GM21381 (cell line): ENCODE results near the gene SYCN.
A peak's percentile ranks its signal among the peaks of the same experiment; 100 is the strongest.
"Not testable (repeated sequence)": the region's sequence is repeated elsewhere in the genome, so short reads cannot be mapped to it uniquely, and the experiment has no call there.

Experiments used
- ATAC-seq: cut with Tn5 transposase; IDR thresholded peaks from one replicate; pipeline ENCODE4 v1.9.1; 2021; ENCODE audit warnings: mild to moderate bottlenecking, moderate library complexity; ENCODE audit not compliant: unreplicated experiment

The SYCN gene, protein sequence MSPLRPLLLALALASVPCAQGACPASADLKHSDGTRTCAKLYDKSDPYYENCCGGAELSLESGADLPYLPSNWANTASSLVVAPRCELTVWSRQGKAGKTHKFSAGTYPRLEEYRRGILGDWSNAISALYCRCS

DNA sequence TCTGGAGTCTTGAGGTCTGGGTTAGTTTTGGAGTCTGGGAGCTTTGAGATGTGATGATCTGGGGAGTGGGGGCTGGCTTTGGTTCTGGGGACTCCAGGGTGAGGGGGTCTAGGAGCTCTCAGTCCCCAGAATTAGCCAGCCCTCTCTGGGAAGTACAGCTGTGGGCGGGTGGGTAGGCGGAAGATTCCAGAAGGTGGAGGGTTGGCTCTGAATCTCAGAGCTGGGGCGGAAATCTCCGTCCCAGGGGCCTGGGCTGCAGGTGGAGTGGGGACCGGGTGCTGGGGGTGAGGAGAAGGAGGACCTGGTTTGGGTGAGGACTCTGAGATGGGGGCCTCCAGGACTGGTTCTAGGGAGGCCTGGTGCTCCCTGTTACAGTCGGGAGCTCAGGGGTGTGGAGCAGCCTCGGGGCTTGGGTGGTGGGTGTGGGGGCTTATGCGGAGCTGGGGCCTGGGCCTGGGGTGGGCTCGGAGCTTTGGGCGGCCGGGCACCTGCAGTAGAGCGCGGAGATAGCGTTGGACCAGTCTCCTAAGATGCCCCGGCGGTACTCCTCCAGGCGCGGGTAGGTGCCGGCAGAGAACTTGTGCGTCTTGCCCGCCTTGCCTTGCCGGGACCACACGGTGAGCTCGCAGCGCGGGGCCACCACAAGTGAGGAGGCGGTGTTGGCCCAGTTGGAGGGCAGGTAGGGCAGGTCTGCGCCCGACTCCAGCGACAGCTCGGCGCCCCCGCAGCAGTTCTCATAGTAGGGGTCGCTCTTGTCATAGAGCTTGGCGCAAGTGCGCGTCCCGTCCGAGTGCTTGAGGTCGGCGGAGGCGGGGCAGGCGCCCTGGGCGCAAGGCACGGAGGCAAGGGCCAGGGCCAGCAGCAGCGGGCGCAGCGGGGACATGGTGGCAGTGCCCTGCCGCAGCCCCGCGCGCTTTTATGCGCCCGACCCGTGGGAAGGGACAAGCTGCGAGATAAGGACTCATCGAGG lies at the start of gene SYCN:
Gene SYCN, minus strand, starts transcription at position 892 of the 970 bp plus-strand sequence. Its CDS starts 9 bp downstream, at position 883.
- ATAC-seq = no peak

DNA sequence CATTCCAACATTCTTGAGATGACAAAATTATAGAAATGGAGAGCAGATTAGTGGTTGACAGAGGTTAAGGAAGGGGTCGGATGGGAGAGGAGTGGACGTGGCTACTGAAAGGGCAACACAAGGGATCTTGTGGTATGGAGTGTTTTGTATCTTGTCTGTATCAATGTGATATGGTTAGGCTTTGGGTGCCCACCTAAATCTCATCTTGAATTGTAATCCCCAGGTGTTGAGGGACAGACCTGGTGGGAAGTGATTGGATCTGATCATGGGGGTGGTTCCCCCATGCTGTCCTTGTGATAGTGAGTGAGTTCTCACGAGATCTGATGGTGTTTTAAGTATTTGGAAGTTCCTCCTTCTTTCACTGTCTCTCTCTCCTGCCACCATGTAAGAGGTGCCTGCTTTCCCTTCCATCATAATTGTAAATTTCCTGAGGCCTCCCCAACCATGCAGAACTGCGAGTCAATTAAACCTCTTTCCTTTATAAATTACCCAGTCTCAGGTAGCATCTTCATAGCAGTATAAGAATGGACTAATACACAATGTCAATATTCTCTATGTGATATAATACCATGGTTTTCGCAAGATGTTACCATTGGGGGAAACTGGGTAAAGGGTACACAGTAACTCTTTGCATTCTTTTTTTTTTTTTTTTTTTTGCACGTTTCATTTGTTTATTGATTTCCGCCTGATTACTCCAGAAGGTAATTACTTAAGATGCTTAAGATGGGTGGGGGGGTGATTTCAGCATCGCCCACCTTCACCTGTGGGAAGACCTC lies 49.5 kb upstream of the SYCN start:
- no peak for ATAC-seq

DNA sequence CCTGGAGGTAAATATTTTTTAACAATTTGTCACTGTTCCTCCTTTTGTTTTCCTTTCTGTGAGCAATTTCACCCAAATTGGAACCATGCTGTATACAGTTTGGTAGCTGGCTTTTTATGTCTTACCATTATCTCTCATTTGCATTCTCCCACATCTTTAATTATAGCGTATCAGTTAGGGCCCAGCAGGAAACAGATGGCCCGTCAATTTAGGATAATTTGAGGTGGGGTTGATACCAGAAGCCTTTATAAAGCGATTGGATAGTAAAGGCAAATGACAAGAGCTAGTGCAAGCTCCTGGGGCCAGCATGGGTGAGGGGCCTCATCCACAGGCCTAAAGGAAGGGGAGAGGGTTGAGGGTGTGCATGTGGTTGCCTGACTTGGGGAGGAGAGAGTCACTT lies 48.4 kb upstream of the SYCN start:
- ATAC-seq = no peak

DNA sequence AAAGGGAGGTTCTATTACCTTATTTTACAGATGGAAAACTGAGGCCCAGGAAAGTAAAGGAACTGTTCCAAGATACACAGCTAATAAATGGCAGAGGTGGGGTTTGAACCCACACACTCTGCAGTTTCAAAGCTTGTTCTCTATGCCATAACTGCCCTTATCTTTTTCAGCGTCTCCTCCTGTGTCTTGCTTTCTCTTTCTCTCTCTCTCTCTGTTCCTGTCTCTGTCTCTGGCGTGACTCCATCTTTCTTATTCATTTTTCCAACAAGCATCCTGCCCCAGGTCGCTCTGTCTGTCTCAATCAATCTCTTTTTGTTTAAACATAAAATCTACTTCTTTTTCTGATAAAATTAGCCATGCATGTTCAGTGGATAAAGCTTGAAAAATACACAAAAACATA lies 47.8 kb upstream of the SYCN start:
- ATAC-seq = no peak

DNA sequence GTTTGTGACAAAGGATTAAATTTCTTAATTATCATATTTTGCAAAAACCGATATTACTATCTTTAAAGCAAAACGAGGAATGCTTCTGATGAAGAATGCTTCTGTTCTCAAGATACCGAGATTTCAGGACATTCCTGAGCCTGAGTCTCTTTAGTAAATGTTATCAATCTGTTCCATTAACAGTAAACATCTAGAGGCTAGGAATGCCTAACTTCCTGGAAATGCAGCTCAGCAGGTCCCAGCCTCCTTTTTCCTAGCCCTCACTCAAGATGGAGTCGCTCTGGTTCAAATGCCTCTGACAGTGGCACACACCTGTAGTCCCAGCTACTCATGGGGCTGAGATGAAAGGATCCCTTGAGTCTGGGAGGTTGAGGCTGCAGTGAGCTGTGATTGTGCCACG lies 47.0 kb upstream of the SYCN start:
- ATAC-seq = no peak

DNA sequence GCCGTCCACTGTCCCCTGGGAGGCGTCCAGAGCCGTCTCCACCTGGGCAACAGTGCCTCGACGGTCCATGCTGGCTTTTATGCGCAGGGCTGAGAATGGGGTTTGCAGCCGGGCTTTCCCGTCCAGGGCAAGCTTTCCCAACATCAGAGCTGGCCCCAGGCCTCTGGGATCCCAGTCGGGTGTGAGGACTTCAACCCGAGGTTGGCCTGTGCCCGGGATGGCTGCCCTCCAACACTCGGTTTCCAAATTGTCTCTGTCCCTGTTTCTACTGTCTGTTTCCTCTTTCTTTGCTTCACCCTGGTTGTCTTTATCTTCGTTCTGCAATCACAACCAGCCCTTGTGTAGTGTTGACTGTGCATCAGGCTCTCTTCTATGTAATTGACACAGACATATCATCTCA lies 44.7 kb upstream of the SYCN start, which contains the start of gene IFNL4:
Gene IFNL4, minus strand, starts transcription at position 51 of the 400 bp plus-strand sequence.
- no peak for ATAC-seq

DNA sequence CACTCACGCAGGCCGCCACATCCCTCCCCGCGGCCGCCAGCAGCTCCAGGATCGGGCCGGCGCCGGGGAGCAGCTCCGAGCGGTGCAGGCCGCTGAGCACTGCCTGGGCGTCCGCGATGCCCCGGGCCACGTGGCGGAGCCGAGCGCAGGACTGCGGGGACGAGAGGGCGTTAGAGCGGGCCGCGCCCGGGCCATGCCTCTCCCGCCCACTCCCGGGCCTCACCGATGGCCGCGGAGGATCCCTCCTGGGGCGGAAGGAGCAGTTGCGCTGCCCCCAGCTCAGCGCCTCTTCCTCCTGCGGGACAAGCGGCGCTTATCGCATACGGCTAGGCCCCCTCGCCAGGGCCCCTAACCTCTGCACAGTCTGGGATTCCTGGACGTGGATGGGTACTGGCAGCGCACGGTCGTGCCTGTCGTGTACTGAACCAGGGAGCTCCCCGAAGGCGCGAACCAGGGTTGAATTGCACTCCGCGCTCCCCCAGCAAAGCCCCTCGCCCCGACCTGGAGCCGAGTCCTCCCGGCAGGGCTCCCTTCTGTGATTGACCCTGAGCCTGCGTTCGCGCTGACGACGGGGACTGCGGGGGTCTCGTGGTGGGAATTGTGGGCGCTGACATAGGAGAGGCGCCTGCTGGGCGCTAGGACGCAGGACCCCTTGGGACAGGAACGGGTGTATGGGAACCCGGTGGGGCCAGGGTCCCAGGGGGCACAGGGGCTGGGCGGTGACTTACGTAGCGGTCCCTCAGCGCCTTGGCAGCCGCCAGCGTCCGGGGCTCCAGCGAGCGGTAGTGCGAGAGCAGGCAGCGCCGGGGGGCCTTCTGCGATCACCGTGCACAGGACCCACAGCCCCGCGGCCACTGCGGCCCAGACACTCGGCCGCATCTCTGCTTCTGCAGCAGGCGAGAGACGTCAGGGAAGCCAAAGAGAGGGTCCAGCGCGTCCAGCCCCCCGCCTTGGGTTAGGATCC lies 43.9 kb upstream of the SYCN start:
- ATAC-seq = no peak

DNA sequence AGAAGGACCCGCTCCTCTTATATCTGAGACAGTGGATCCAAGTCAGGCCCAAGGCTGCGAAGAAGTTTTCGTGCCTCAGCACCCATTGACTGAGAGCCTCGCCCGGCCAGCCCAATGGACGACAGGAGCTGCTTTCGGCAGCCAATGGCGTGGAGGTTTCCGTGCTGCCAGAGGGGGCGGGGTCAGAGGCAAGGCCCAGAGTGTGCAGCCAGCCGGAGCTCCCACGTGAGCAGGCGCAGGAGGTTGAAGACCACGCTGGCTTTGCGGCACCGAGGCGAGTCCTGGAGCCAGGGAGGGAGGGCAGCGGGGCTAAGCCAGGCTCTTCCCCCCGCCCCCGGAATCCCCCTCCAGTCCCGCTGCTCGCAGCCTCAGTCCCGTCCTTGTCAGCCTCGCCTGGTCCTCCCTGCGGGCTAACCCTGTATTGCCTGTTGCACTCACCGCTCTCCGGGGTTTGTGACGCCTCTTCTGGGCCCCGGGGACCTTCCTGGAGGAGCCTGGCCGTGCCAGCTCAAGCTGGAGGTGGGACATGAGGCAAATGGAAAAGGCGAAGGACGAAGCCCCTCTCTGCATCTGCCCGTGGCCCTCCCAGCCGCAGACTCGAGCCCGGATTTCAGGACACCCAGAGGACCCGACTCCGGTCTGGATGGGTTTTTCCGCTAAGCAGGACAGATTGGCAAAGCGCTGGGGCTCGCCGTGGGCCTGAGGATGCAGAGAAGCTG lies 43.0 kb upstream of the SYCN start:
- ATAC-seq = no peak

DNA sequence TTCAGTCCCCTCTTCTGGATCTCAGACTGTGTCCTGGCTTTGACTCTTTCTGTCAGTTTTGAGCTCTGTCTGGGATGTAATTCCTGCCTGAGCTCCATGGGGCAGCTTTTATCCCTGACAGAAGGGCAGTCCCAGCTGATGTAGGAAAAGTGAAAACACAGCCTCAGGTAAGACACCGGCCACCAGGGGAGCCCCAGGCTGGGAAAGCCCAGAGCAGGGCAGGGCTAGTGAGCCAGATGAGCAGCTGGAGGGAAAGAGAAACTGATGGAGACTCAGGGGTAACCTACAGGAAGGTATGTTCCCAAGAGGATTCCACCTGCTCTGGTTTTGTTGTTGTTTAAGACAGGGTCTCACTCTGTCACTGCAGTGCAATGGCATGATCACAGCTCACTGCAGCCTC lies 41.1 kb upstream of the SYCN start:
- not testable (repeated sequence) for ATAC-seq

DNA sequence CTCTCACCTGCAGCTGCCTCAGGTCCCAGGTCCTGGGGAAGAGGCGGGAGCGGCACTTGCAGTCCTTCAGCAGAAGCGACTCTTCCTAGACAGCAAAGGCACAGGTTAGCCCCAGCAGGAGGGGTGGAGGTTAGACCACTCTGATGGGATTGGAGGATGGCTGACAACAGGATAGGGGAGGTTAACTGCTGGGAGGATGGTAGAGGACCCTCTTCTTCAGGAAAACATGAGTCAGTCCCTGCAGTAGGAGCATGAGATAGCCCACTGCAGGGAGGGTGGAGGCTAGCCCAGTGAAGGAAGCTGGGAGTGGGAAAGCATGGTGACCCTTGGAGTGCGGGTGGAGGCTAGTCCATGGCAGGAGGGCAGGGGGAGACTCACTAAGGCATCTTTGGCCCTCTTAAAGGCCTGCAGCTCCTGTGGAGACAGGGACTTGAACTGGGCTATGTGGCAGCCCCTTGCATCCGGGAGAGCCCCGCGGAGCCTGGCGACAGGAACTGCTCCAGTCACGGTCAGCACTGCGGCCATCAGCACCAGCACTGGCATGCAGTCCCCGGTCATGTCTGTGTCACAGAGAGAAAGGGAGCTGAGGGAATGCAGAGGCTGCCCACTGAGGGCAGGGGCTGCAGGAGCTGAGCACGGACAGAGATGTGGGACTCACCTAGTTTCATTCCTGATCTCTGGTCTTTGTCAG lies 40.5 kb upstream of the SYCN start, which contains the start of gene IFNL3:
Gene IFNL3, minus strand, starts transcription at position 597 of the 691 bp plus-strand sequence. Its CDS starts 39 bp downstream, at position 558.
- ATAC-seq = not testable (repeated sequence)

DNA sequence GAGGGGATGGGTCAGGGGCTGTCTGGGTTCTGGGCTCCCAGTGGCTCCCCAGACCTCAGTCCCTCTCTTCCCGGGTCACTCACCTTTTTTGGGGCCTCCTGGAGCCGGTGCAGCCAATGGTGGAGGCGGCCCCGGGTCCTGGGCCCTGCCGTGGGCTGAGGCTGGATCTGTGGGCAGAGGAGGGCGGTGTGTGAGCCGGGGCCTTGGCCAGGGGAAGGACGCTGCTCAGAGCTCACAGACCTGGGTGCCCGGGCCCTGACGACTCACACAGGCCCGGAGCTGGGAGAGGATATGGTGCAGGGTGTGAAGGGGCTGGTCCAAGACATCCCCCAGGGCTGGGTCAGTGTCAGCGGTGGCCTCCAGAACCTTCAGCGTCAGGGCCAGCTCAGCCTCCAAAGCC lies 39.7 kb upstream of the SYCN start:
- not testable (repeated sequence) for ATAC-seq

DNA sequence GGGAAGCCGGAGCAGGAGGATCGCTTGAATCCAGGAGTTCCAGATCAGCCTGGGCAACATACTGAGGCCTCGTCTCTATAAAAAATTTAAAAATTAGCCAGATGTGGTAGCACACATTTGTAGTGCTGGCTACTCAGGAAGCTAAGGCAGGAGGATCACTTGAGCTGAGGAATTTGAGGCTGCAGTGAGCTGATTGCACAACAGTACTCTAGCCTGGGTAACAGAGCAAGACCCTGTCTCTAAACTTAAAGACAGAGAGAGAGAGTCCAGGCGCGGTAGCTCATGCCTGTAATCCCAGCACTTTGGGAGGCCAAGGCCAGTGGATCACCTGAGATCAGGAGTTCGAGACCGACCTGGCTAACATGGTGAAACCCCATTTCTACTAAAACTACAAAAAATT lies 36.4 kb upstream of the SYCN start:
- no peak for ATAC-seq

DNA sequence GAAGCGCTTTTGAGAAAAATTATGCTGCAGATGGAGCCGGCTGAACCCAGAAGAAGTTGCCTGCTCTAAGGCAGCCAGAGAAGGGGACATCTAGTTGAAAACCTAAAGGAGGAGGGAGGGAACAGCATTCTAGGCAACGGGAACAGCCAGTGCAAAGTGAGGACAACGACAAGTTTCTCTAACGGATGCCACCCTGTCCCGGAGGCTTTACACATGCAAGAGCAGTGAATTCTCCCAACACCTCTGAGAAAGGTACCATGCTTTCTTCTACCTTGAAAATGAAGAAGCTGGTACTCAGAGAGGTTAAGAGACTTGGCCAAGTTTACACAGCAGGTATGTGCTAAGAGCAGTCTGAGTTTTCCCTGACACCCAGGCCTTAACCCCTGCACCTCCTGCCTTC lies 34.9 kb upstream of the SYCN start:
- ATAC-seq = no peak

DNA sequence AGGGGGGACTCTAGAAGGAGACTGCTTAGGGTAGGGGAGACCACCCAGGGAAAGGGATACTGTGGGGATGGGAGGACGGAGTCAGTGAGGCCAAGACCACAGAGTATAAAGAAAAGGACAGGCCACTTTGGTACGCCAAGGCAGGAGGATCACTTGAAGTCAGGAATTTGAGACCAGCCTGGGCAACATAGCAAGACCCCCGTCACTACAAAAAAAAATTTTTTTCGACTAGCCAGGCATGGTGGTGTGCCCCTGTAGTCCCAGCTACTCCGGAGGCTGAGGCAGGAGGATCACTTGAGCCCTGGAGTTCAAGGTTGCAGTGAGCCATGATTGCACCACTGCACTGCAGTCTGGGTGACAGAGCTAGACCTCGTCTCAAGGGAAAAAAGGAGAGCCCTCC lies 34.1 kb upstream of the SYCN start:
- ATAC-seq = no peak

DNA sequence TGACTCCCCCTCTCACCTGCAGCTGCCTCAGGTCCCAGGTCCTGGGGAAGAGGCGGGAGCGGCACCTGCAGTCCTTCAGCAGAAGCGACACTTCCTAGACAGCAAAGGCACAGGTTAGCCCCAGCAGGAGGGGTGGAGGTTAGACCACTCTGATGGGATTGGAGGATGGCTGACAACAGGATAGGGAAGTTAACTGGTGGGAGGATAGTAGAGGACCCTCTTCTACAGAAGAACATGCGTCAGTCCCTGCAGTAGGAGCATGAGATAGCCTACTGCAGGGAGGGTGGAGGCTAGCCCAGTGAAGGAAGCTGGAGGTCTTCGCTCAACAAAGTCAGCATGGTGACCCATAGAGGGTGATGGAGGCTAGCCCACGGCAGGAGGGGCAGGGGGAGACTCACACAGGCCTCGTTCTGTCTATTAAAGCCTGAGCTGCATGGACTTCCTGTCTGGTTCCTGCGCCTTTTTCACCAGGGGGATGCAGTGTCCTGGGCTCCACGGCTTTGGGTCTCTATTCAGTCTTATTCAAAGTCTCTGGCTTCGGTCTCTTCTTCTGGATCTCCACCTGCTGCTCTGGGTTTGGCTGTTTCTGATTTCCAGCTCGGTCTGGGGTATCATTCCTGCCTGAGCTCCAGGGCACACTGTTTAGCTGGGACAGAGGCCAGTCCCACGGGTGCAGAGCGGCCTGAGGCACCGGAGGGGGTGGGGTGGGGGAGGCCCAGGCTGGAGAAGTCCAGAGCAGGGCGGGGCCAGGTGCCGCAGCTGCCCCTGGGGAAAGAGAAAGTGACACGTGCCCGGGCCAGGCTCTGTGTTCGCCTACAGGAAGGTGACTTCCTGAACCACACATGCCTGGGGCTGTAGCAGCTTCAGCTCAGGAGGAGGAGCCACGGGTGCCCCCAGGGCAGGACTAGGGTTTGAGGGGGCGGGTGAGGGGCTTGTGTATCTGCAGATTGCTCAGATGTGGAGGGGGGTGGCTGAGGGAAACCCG lies 33.4 kb upstream of the SYCN start:
- ATAC-seq = peak; percentile 82

DNA sequence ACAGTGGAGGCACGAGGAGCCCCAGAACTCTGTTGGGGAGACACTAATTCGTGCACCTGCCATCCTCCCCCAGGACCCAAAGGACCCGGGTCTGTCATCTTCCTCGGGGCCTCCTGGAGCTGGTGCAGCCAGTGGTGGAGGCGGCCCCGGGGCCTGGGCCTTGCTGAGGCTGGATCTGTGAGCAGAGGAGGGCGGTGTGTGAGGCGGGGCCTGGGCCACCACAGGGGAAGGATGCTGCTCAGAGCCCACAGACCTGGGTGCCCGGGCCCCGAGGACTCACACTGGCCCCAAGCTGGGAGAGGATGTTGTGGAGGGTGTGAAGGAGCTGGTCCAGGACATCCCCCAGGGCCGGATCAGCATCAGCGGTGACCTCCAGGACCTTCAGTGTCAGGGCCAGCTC lies 32.5 kb upstream of the SYCN start:
- no peak for ATAC-seq

DNA sequence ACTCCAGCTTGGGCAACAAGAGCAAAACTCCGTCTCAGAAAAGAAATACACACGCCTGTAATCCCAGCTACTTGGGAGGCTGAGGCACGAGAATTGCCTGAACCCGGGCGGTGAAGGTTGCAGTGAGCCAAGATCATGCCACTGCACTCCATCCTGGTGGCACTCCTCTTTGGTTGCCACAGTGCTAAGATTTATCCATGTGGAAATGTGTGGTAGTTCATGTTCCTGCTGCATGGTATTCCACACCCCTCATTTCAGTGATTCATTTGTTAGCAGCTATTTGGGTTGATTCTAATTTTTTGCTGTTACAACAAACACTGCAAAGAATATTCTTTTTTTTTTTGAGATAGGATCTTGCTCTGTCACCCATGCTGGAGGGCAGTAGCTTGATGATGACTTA lies 28.6 kb upstream of the SYCN start:
- ATAC-seq = no peak
